Measurements from ENCODE around the gene RENBP.

Gene RENBP

GRCh38 chrX:153911798-153912197 is 32.6 kb downstream of the RENBP start:
- DNase-seq = no peak

- DNase-seq = no peak
These were observed 34.0 kb downstream of the RENBP start for GRCh38 chrX:153910446-153910845.

GRCh38 chrX:153909980-153910360 is 34.5 kb downstream of the RENBP start:
- no peak for DNase-seq

- DNase-seq = no peak
These were observed 35.1 kb downstream of the RENBP start for GRCh38 chrX:153909024-153909979.

GRCh38 chrX:153908219-153908860 is 36.1 kb downstream of the RENBP start:
- no peak for DNase-seq

- no peak for DNase-seq
These were observed 37.0 kb downstream of the RENBP start for GRCh38 chrX:153907456-153907855.

- no peak for DNase-seq
These were observed 38.1 kb downstream of the RENBP start for GRCh38 chrX:153906126-153906917.

GRCh38 chrX:153905481-153906095 is 38.9 kb downstream of the RENBP start:
- no peak for DNase-seq

GRCh38 chrX:153903991-153904957 is 40.2 kb downstream of the RENBP start, which contains the start of gene AVPR2:
TSS of gene AVPR2 (plus strand) at chrX:153904673. CDS start at chrX:153905146, 473 bp downstream.
- DNase-seq = no peak

- no peak for DNase-seq
These were observed 41.0 kb downstream of the RENBP start for GRCh38 chrX:153903238-153903980.

GRCh38 chrX:153902385-153902784 is 42.1 kb downstream of the RENBP start:
- no peak for DNase-seq

- no peak for DNase-seq
These were observed 42.7 kb downstream of the RENBP start for GRCh38 chrX:153901753-153902140.

- DNase-seq = no peak
These were observed 43.4 kb downstream of the RENBP start for GRCh38 chrX:153900831-153901752.

- DNase-seq = no peak
These were observed 46.5 kb downstream of the RENBP start for GRCh38 chrX:153897899-153898298.

GRCh38 chrX:153889123-153889522 is 55.3 kb downstream of the RENBP start:
- DNase-seq = no peak

GRCh38 chrX:153888344-153888743 is 56.1 kb downstream of the RENBP start:
- no peak for DNase-seq

- DNase-seq = no peak
These were observed 57.1 kb downstream of the RENBP start for GRCh38 chrX:153887385-153887784.

- DNase-seq = no peak
These were observed 57.5 kb downstream of the RENBP start for GRCh38 chrX:153886915-153887314.
